Measurements from ENCODE around the gene HAGH.

The HAGH gene

GRCh38 chr16:1781758-1782407 lies 44.7 kb downstream of the HAGH start:
- peak overlapping the region; percentile 70 to 78 for H3K27ac ChIP-seq
- intact Hi-C loops (cut with DNase I; ENCODE audit: low total_unique reads) = loop anchor here (5.0 kb wide), 1 partner anchor 45 kb away; the partner anchor contains the start of genes FAHD1 and HAGH

GRCh38 chr16:1781254-1781653 lies 45.4 kb downstream of the HAGH start:
- Histone ChIP-seq H3K4me3 (peak overlapping the region; percentile 74 to 94), H3K9me3 (no peaks in the 10 kb centered on the region), H3K4me1 (peaks cover 0 to 63% (median 40%) of the 10 kb centered on the region in 4 donors), H3K36me3 (peaks cover 19 to 61% (median 43%) of the 10 kb centered on the region in 3 donors), H3K27ac (peak overlapping the region; percentile 70 to 78), H3K27me3 (no peaks in the 10 kb centered on the region)
- intact Hi-C loops (cut with DNase I; ENCODE audit: low total_unique reads) = loop anchor here (5.0 kb wide), 1 partner anchor 46 kb away; the partner anchor contains the start of genes FAHD1 and HAGH
- no peak for TF ChIP-seq CTCF (IDR thresholded peaks at IDR 0.05)
- DNase-seq = no peak

More at GRCh38 chr16:1781758-1782407, 44.7 kb downstream of the HAGH start:
- Histone ChIP-seq H3K27me3 (no peaks in the 10 kb centered on the region), H3K9me3 (no peaks in the 10 kb centered on the region), H3K36me3 (peaks cover 18 to 61% (median 42%) of the 10 kb centered on the region in 3 donors), H3K4me1 (peaks cover 0 to 69% (median 40%) of the 10 kb centered on the region in 4 donors), H3K4me3 (peak overlapping the region; percentile 74 to 94)
- peak in 1 of 2 experiments; percentile 20 for TF ChIP-seq CTCF (IDR thresholded peaks at IDR 0.05)
- no peak for DNase-seq

GRCh38 chr16:1780677-1781072 lies 46.0 kb downstream of the HAGH start:
- peak overlapping the region in 1 of 2 donors; percentile 70 for H3K27ac ChIP-seq

GRCh38 chr16:1779741-1780676 lies 46.6 kb downstream of the HAGH start:
- H3K9me3 ChIP-seq = no peaks in the 10 kb centered on the region
- intact Hi-C loops (cut with DNase I; ENCODE audit: low total_unique reads) = loop anchor here (5.0 kb wide), 1 partner anchor 47 kb away; the partner anchor contains the start of genes FAHD1 and HAGH
- peak overlapping the region in 1 of 2 donors; percentile 6 for H3K27ac ChIP-seq
- H3K36me3 ChIP-seq = peaks cover 23 to 61% (median 55%) of the 10 kb centered on the region in 3 donors
- H3K4me1 ChIP-seq = peaks cover 0 to 58% (median 35%) of the 10 kb centered on the region in 4 donors
- H3K4me3 ChIP-seq = no peak overlapping the region
- no peak for TF ChIP-seq CTCF (IDR thresholded peaks at IDR 0.05)
- H3K27me3 ChIP-seq = no peaks in the 10 kb centered on the region
- no peak for DNase-seq

More at GRCh38 chr16:1780677-1781072, 46.0 kb downstream of the HAGH start:
- H3K27me3 ChIP-seq = no peaks in the 10 kb centered on the region
- no peaks in the 10 kb centered on the region for H3K9me3 ChIP-seq
- TF ChIP-seq CTCF (IDR thresholded peaks at IDR 0.05) = no peak
- H3K4me1 ChIP-seq = peaks cover 0 to 58% (median 38%) of the 10 kb centered on the region in 4 donors
- no peak for DNase-seq
- intact Hi-C loops (cut with DNase I; ENCODE audit: low total_unique reads) = loop anchor here (5.0 kb wide), 1 partner anchor 47 kb away; the partner anchor contains the start of genes FAHD1 and HAGH
- H3K4me3 ChIP-seq = peak overlapping the region in 1 of 2 donors; percentile 74
- H3K36me3 ChIP-seq = peaks cover 23 to 61% (median 48%) of the 10 kb centered on the region in 3 donors

- TF ChIP-seq CTCF (IDR thresholded peaks at IDR 0.05) = no peak
- Histone ChIP-seq H3K27ac (no peak overlapping the region), H3K27me3 (no peaks in the 10 kb centered on the region), H3K9me3 (no peaks in the 10 kb centered on the region), H3K36me3 (peaks cover 23 to 64% (median 55%) of the 10 kb centered on the region in 3 donors), H3K4me3 (no peak overlapping the region), H3K4me1 (peaks cover 0 to 58% (median 38%) of the 10 kb centered on the region in 4 donors)
- DNase-seq = no peak
- intact Hi-C loops (cut with DNase I; ENCODE audit: low total_unique reads) = no loop called here
Measured at GRCh38 chr16:1779234-1779701, 47.4 kb downstream of the HAGH start.
